SK-N-SH (cell line): ENCODE data around the gene KAT6B. TPM values are rescaled to one million over a fixed set of nuclear protein-coding genes. Genes with fewer than 3 reads are reported as not detected.

Experiments used
- CTCF ChIA-PET: fragments of 300-600, 350-600 bp; formaldehyde crosslinking; extraction: SDS; loops from one replicate; lab custom pipeline; 2021; lab: Yijun Ruan, JAX
- POLR2A ChIA-PET: fragments of 350-600 bp; sonication (Branson Sonifier 250); formaldehyde crosslinking; extraction: SDS; loops from one replicate; lab custom pipeline; 2020; ENCODE audit warnings: antibody characterized with exemption, inconsistent platforms; lab: Yijun Ruan, JAX
- DNase-seq: peaks from one replicate; pipeline ENCODE4 v3.0.0; 2012
- H2AFZ ChIP-seq: fragments of 200-600 bp; sonication (generic); 2 replicates; pipeline ENCODE4 v1.8.1; 2016; ENCODE audit warnings: antibody characterized with exemption, mild to moderate bottlenecking, low read depth
- H3F3A ChIP-seq: fragments of 200-600 bp; sonication (generic); replicated peaks from 2 replicates; pipeline ENCODE3; 2016; ENCODE audit warnings: antibody characterized with exemption, mild to moderate bottlenecking; ENCODE audit not compliant: insufficient read depth
- H3K27ac ChIP-seq, 2 experiments: fragments of 200-500 bp in 1 of 2; fragments of 200-600 bp in 1 of 2; sonication (Bioruptor generic) in 1 of 2; sonication (generic), shearing (Covaris generic) in 1 of 2; 2 replicates each; pipeline versions ENCODE4 v1.5.1 to v1.6.1; 2014 to 2016; ENCODE audit warnings: low read depth in 2 of 2, inconsistent platforms in 1 of 2, low read length in 1 of 2, mild to moderate bottlenecking in 1 of 2, mixed read lengths in 1 of 2
- H3K27me3 ChIP-seq: fragments of 200-600 bp; sonication (generic), shearing (Covaris generic); 2 replicates; pipeline ENCODE4 v1.6.1; 2016; ENCODE audit warnings: mixed run types; ENCODE audit not compliant: insufficient read depth
- H3K36me3 ChIP-seq, 2 experiments: fragments of 200-500 bp in 1 of 2; fragments of 200-600 bp in 1 of 2; sonication (Bioruptor generic) in 1 of 2; sonication (generic) in 1 of 2; replicated peaks in 1 of 2; 2 replicates each; pipeline versions ENCODE3 to v1.5.1; 2014 to 2016; ENCODE audit warnings: low read length in 1 of 2, mild to moderate bottlenecking in 1 of 2; ENCODE audit not compliant: insufficient read depth in 2 of 2, control insufficient read depth in 1 of 2
- H3K4me1 ChIP-seq, 2 experiments: fragments of 200-500 bp in 1 of 2; fragments of 200-600 bp in 1 of 2; sonication (Bioruptor generic) in 1 of 2; sonication (generic), shearing (Covaris generic) in 1 of 2; 2 replicates each; pipeline versions ENCODE4 v1.5.1 to v1.6.1; 2014 to 2016; ENCODE audit warnings: low read depth in 1 of 2, low read length in 1 of 2, mixed run types in 1 of 2; ENCODE audit not compliant: insufficient read depth in 2 of 2, control insufficient read depth in 1 of 2
- H3K4me2 ChIP-seq: fragments of 200-600 bp; sonication (generic), shearing (Covaris generic); 2 replicates; pipeline ENCODE4 v1.6.1; 2017; ENCODE audit warnings: mixed run types
- H3K4me3 ChIP-seq, 2 experiments: fragments of 200-500 bp in 1 of 2; fragments of 200-600 bp in 1 of 2; sonication (Bioruptor generic) in 1 of 2; sonication (generic), shearing (Covaris generic) in 1 of 2; 2 replicates each; pipeline versions ENCODE4 v1.5.1 to v1.8.1; 2014 to 2016; ENCODE audit warnings: low read depth in 2 of 2, inconsistent platforms in 1 of 2, low read length in 1 of 2, mild to moderate bottlenecking in 1 of 2, mixed read lengths in 1 of 2, moderate library complexity in 1 of 2
- H3K79me2 ChIP-seq: fragments of 200-600 bp; sonication (generic); 2 replicates; pipeline ENCODE4 v1.8.1; 2017; ENCODE audit warnings: mild to moderate bottlenecking; ENCODE audit not compliant: insufficient read depth
- H3K9ac ChIP-seq: fragments of 200-600 bp; sonication (generic); 2 replicates; pipeline ENCODE4 v1.6.1; 2017; ENCODE audit warnings: mixed run types
- H3K9me2 ChIP-seq: fragments of 200-600 bp; sonication (generic); 2 replicates; pipeline ENCODE4 v1.6.1; 2017; ENCODE audit warnings: mixed run types
- H3K9me3 ChIP-seq: fragments of 200-600 bp; sonication (generic); 2 replicates; pipeline ENCODE4 v1.6.1; 2017; ENCODE audit warnings: mixed run types, mild to moderate bottlenecking, moderate library complexity
- H4K20me1 ChIP-seq: fragments of 200-600 bp; sonication (generic); 2 replicates; pipeline ENCODE4 v1.6.1; 2017; ENCODE audit warnings: mild to moderate bottlenecking, mixed run types; ENCODE audit not compliant: insufficient read depth
- CHD2 ChIP-seq: fragments of 150-350 bp; IDR thresholded peaks from 2 replicates; pipeline ENCODE4 v1.6.1; 2018; ENCODE audit warnings: low read length; ENCODE audit not compliant: partially characterized antibody
- EP300 ChIP-seq, 2 experiments: IDR thresholded peaks; 2 replicates each; pipeline versions ENCODE4 v1.4.0 to v1.6.1; 2012; ENCODE audit warnings: borderline replicate concordance in 1 of 2, low read depth in 1 of 2, low read length in 1 of 2
- FOSL2 ChIP-seq: IDR thresholded peaks from 2 replicates; pipeline ENCODE4 v1.4.0; 2012; ENCODE audit warnings: low read depth, mild to moderate bottlenecking, moderate library complexity, borderline replicate concordance
- IRF3 ChIP-seq: fragments of 150-350 bp; IDR thresholded peaks from 2 replicates; pipeline ENCODE4 v1.6.1; 2016; ENCODE audit warnings: mild to moderate bottlenecking, low read depth, low read length
- MEF2A ChIP-seq: IDR thresholded peaks from 2 replicates; pipeline ENCODE4 v1.4.0; 2012; ENCODE audit warnings: low read depth, borderline replicate concordance
- NFIC ChIP-seq: IDR thresholded peaks from 2 replicates; pipeline ENCODE4 v1.4.0; 2012; ENCODE audit warnings: borderline replicate concordance
- REST ChIP-seq: IDR thresholded peaks from 2 replicates; pipeline ENCODE4 v1.6.1; 2012; ENCODE audit warnings: mild to moderate bottlenecking, low read depth, low read length, moderate library complexity
- SMC3 ChIP-seq: IDR thresholded peaks from 2 replicates; pipeline ENCODE4 v1.6.1; 2012; ENCODE audit warnings: low read depth, low read length, improper control_type of control experiment
- TCF12 ChIP-seq: IDR thresholded peaks from 2 replicates; pipeline ENCODE4 v1.4.0; 2012
- TEAD4 ChIP-seq: IDR thresholded peaks from 2 replicates; pipeline ENCODE4 v1.4.0; 2012; ENCODE audit warnings: mild to moderate bottlenecking, borderline replicate concordance; ENCODE audit not compliant: insufficient read depth
- USF1 ChIP-seq: IDR thresholded peaks from 2 replicates; pipeline ENCODE4 v1.4.0; 2012; ENCODE audit warnings: low read depth, borderline replicate concordance
- YY1 ChIP-seq: IDR thresholded peaks from 2 replicates; pipeline ENCODE4 v1.4.0; 2012; ENCODE audit warnings: low read depth, mild to moderate bottlenecking
- WGBS: methylation state at CpG from one replicate; pipeline ENCODE4 v1.1.6; 2017; ENCODE audit warnings: low lambda C conversion rate; 5-methylcytosine and 5-hydroxymethylcytosine counted together
- polyA plus RNA-seq, 3 experiments: library from polyadenylated mRNA; depleted of rRNA; stranded (reverse); fragments of >200 nt; gene quantifications; 2 replicates each; pipeline ENCODE4 v1.2.3, GENCODE V29; 2012

The KAT6B gene
- polyA plus RNA-seq, 1 of the 3 experiments (the other 2 are of a cell fraction) = 4.3 TPM

GRCh38 chr10:75068523-75068922, 242.1 kb downstream of the KAT6B start:
- H3F3A ChIP-seq = no peaks in the 10 kb centered on the region
- no peak for DNase-seq
- no peaks in the 10 kb centered on the region for H4K20me1 ChIP-seq
- no peaks in the 10 kb centered on the region for H3K9me2 ChIP-seq
- no peak for TF ChIP-seq REST
- TF ChIP-seq NFIC = no peak
- no peaks in the 10 kb centered on the region for H3K79me2 ChIP-seq
- H3K4me1 ChIP-seq = peaks cover 0 to 12% of the 10 kb centered on the region in 2 experiments; a peak in 1 of 4 replicates
- no peak overlapping the region for H3K4me2 ChIP-seq
- no peaks in the 10 kb centered on the region for H3K9me3 ChIP-seq
- POLR2A ChIA-PET = no interaction called here
- no peak overlapping the region for H3K9ac ChIP-seq
- no peak overlapping the region for H3K4me3 ChIP-seq
- 91% methylated on average over 6 of the region's 6 CpGs for WGBS
- no peak overlapping the region for H2AFZ ChIP-seq
- H3K36me3 ChIP-seq = no peaks in the 10 kb centered on the region
- H3K27me3 ChIP-seq = no peaks in the 10 kb centered on the region
- H3K27ac ChIP-seq = no peak overlapping the region
- CTCF ChIA-PET = no interaction called here

- WGBS = 93% methylated on average over 11 of the region's 11 CpGs
- no peaks in the 10 kb centered on the region for H3F3A ChIP-seq
- H3K79me2 ChIP-seq = no peaks in the 10 kb centered on the region
- H2AFZ ChIP-seq = no peak overlapping the region
- DNase-seq = no peak
- POLR2A ChIA-PET = no interaction called here
- H3K4me3 ChIP-seq = no peak overlapping the region
- H3K9me3 ChIP-seq = no peaks in the 10 kb centered on the region
- H3K36me3 ChIP-seq = no peaks in the 10 kb centered on the region
- TF ChIP-seq TCF12 = no peak
- no peak for TF ChIP-seq IRF3
- no peak for TF ChIP-seq TEAD4
- no peak for TF ChIP-seq MEF2A
- no peak for TF ChIP-seq YY1
- TF ChIP-seq SMC3 = no peak
- TF ChIP-seq EP300 (IDR thresholded peaks at IDR 0.05; ENCODE audit: borderline replicate concordance in 1 of 2, low read depth in 1 of 2, low read length in 1 of 2) = no peak
- no peak for TF ChIP-seq USF1
- no peak for TF ChIP-seq CHD2
- TF ChIP-seq FOSL2 = no peak
- TF ChIP-seq, all 33 proteins: peak for 0
- Histone ChIP-seq H3K9ac (no peak overlapping the region), H3K27me3 (no peaks in the 10 kb centered on the region), H4K20me1 (no peaks in the 10 kb centered on the region), H3K4me1 (peaks cover 0 to 12% of the 10 kb centered on the region in 2 experiments; a peak in 1 of 4 replicates), H3K4me2 (no peak overlapping the region), H3K27ac (peak overlapping the region in 1 of 2 experiments; percentile 47; a peak in 1 of 4 replicates), H3K9me2 (no peaks in the 10 kb centered on the region)
- CTCF ChIA-PET = interaction anchor here (1.0 to 1.2 kb wide), 2 partner anchors 28 to 29 kb away, joined by 3 read pairs; no protein-coding TSS in a partner anchor
These were observed 244.1 kb downstream of the KAT6B start for GRCh38 chr10:75070476-75070875.
